Glomerular endothelial cell (primary cell): Measurements from ENCODE around the gene PSG5. TPM values are rescaled to one million over a fixed set of nuclear protein-coding genes. Genes with fewer than 3 reads are reported as not detected.

Experiments
- total RNA-seq: library from RNA; depleted of rRNA; stranded (reverse); fragments of >200 nt; gene quantifications from 2 replicates; pipeline ENCODE4 v1.2.3, GENCODE V29; 2015

PSG5 gene
- total RNA-seq, 1 donor from 2014 or later = 0.29 TPM

Other genes starting within 250 kb of the PSG5 start
- gene PSG7, start 249.3 kb downstream of the PSG5 start, total RNA-seq = not detected in 2 replicates
- gene PSG11, start 160.1 kb downstream of the PSG5 start, total RNA-seq = not detected in 2 replicates
- gene PSG2, start 103.8 kb downstream of the PSG5 start, total RNA-seq = not detected in 2 replicates
- 28.7 TPM in 1 of 2 replicates, not detected in the other for gene PSG4, start 19.1 kb upstream of the PSG5 start, total RNA-seq
- 0.12 TPM in 1 of 2 replicates, not detected in the other for gene PSG9, start 83.0 kb upstream of the PSG5 start, total RNA-seq
- gene CD177, start 167.2 kb upstream of the PSG5 start, total RNA-seq = 0.06 and 1.0 TPM in 2 replicates
- gene TEX101, start 228.4 kb upstream of the PSG5 start, total RNA-seq = not detected in 2 replicates